T-helper 2 cell (primary cell): Measurements from ENCODE around the gene PTPRF.

Experiments used
- DNase-seq, 5 experiments: peaks; one replicate each; pipeline versions ENCODE4 v3.0.0 to v3.0.0-alpha.2; 2012 to 2022

PTPRF gene

DNA sequence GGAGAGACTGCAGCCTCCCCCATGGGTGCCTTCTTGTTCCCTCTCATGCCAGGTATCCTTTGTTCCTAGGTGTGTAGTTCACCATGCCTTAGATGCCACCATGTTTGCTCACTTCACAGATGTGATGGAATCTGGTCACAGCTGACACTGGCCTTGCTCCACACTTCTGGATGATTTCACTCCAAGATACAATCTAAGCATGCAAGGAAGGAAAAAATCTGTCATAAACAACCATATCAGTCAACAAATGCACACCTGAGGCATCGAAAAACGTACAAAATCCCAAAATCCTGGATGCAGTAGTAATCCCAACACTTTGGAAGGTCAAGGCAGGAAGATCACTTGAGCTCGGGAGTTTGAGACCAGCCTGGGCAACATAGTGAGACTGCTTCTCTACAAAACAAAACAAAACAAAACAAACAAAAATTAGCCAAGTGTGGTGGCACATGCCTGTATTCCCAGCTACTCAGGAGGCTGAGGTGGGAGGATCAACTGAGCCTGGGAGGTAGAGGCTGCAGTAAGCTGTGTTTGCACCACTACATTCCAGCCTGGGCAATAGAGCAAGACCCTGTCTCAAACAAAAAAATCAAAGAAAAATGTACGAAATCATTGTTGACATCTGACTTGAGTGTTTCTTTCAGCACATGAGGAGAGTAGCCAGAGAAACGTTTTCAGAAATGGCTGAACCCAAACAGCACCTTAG, 17.1 kb upstream of the PTPRF start:
- no peak for DNase-seq

DNA sequence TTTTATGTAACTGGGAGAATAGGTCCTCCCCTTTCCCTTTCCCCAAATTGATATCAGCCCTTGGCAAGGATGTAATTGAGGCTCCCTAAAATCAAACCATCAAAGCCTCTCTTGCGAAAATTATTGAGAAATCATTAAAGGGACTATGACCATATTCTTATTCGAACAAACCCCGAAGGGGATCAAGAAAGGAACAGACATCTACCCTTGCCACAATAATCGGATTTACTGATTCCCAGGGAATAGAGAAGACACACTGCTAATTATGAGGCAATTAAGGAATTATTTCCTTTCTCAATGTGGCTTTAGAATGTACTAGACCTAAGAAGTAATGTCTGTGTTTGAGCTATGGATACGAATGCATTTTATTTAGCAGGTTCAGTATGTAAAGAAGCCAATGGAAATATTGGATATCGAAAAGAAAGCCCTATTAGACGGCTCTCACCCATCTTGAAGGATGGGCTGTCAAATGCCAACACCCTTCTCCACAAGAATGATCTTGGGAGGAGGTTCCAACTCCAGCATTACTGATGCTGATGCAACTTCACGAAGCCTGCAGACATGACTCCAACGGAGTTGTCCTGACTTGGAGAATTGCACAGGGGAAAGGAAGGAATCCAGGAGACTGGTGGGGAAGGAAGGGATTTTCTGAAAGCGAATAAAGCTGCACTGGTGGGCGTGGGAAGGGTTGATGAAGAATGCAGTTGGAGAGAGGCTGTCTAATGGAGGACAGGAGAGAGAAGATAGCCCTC, 11.6 kb upstream of the PTPRF start:
- no peak for DNase-seq

- no peak for DNase-seq
Measured at GRCh38 chr1:43520100-43520778, 10.4 kb upstream of the PTPRF start.

GRCh38 chr1:43521078-43521477, 9.6 kb upstream of the PTPRF start:
- DNase-seq = no peak

GRCh38 chr1:43521756-43522155, 8.9 kb upstream of the PTPRF start:
- DNase-seq = no peak

DNA sequence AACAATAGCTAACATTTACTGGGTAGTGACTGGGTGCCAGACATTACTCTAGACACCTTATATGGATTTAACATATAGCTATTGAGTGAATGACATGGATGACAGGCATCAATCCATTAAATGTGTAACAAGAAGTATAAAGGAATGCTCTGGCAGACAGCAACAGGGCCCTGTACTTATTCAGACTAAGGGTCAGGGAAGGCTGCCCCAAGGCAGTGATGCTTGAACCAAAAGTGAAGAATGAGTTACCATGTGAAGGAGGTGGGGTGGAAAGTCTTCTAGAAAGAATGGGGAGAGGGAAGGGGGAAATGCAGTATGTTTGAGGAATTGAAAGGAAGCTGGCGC, 8.3 kb upstream of the PTPRF start:
- DNase-seq = no peak

DNA sequence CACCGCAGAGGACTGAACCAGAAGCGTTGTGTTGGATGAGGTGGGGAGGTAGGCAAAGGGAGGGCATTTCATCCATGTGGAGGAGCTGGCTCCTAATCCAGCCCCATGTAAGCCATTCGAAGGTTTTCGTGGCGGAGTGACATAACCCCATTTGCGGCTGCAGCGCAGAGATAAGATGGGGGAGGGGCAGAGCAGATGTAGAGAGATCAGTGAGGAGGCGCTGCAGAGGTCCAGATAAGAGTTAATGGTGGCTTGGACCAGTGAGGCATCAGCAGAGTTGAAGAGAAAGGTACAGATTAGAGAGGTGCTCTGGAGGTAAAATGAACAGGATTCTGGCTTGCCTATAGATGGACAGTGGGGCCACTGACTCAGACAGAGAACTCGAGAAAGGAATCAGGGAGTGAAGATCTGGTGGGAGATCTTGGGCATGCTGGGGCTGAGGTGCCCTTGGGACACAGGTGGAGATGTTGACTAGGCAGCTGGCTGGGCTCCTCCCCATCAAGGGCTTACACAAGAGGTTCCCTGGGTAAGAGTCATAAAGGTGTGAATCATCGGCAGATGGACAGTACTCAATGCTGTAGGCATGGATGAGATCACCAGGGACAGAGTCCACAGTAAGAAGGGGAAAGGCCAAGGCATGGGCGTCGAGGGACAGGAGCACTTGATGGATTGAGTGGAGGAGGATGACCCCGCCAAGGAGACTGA, 7.8 kb upstream of the PTPRF start:
- no peak for DNase-seq

- no peak for DNase-seq
Measured at GRCh38 chr1:43524804-43525203, 5.9 kb upstream of the PTPRF start.

GRCh38 chr1:43526002-43526401, 4.7 kb upstream of the PTPRF start:
- no peak for DNase-seq

DNA sequence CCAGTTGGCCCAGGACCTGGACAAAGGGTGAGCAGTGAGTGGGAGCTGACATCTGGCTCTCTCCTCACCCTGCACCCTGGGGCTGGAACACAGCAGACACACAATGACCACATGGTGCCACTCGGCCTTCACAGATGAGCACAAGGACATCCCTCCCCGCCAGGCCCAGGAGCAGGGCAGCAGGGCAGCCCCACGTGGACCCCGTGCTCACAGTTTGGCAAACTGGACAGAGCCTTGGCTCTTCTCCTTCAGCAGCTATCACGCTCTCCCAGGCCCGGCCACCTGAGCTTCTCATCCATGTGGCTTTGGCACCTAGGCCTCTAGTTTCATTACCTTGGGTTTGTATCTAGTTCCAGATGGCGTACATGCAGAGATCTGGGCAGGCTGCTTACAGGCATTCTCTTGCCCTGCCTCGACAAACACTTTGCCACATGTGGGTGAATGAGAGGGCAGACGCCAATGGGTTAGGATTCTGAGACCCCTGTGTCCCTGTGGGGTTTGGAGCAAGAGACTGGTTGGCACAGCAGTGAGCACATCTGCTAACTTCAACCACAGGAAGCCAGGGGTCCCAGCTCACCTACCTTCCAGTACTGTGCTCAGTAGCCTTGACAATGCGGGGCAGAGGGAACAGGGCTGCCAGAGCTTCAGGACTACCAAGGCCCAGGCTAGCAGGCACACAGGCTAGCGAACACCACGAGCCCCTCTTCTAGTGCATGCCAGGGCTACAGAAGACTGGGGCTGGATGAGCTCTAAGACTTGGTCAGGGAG, 3.4 kb upstream of the PTPRF start:
- DNase-seq = no peak

GRCh38 chr1:43529206-43529731, 1.4 kb upstream of the PTPRF start:
- peak; percentile 49 to 76 (median 68) for DNase-seq

DNA sequence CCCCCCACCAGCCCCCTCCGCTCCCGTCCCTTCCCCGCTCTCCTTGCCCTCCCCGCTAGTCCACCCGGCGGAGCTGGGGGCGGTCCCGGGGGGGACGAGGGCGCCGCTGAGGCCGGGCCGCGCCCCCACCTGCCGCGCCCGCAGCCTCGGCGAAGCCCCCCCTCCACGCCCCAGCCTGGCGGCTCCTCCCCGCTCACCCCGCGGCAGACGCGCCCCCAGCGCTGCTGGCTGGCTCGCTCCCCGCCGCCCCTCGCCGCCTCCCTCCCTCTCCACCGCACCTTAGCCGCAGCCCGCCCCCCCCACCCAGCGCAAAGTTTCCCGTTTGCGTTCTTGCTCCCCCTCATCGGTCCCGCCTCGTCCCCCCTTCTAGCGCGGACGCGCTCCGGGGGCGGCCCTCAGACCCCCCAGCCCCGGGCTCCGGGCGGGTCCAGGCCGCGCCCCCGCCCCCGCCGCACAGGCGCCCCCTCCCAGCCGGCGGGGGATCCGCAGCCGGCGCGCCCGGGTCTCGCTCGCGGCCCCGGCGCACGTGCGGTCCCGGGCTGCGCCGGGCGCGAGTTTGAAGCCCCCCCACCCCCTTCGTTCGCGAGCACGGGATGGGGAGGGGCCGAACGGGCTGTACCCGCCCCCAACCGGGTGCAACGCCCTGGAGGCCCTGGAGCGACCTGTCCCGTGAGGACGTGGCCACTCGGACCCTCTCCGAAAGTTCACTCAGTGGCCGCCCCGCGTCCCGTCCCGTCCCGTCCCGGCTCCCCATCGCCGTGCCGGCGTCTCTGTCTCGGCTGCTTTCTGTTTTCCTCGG, 623 bp downstream of the PTPRF start:
- DNase-seq = peak in 2 of 5 experiments; percentile 12 to 22

GRCh38 chr1:43531906-43532584, 1.4 kb downstream of the PTPRF start:
- DNase-seq = no peak

- DNase-seq = no peak
Measured at GRCh38 chr1:43532716-43533115, 2.0 kb downstream of the PTPRF start.

DNA sequence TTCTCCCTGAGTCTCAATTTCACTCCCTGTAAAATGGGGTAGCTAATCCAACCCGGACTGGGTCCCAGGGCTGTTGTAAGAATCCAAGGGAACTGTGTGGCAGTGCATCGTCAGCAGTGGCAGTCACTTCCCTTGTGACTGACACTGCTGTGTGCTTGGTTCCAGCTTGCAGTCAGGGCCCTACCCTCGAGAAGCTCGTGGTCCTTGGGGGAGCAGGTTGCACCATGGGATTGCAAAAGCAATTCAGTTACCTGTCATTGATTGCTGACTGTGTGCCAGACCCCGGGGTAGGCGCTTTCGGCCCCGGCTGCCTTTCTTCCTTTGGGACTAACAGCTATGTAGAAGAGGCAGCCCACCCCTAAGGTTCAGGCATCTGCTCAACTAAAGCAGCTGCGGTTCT, 2.9 kb downstream of the PTPRF start:
- DNase-seq = no peak

- no peak for DNase-seq
Measured at GRCh38 chr1:43534256-43534655, 3.6 kb downstream of the PTPRF start.

GRCh38 chr1:43536196-43536863, 5.6 kb downstream of the PTPRF start:
- DNase-seq = no peak

GRCh38 chr1:43536864-43537358, 6.2 kb downstream of the PTPRF start:
- no peak for DNase-seq

GRCh38 chr1:43537423-43538142, 6.9 kb downstream of the PTPRF start:
- DNase-seq = no peak
